GM12878 (cell line): ENCODE data around the gene UAP1L1. TPM values are rescaled to one million over a fixed set of nuclear protein-coding genes. Genes with fewer than 3 reads are reported as not detected.

Experiments used
- ATAC-seq: fragments of 200-7000 bp; cut with Tn5 transposase; 3 replicates; pipeline ENCODE4 v1.9.1; 2020; ENCODE audit warnings: mild to moderate bottlenecking, moderate library complexity
- BruUV-seq: library from RNA; stranded (reverse); fragments of 400-500 nt; replicated peaks from 2 replicates; lab custom pipeline; 2021; lab: Mats Ljungman, UMichigan
- CTCF ChIA-PET: fragments of 300-600 bp; sonication (Branson Sonifier 250); formaldehyde crosslinking; extraction: SDS; loops from one replicate; lab custom pipeline; 2021; ENCODE audit warnings: inconsistent platforms; lab: Yijun Ruan, JAX
- POLR2A ChIA-PET: fragments of 350-600 bp; formaldehyde crosslinking; extraction: SDS; loops from one replicate; lab custom pipeline; 2021; ENCODE audit warnings: inconsistent platforms; lab: Charles Lee
- RAD21 ChIA-PET: fragments of 300-600 bp; sonication (Branson Sonifier 250); formaldehyde crosslinking; loops from one replicate; lab custom pipeline; 2023; ENCODE audit warnings: antibody characterized with exemption; ENCODE audit not compliant: unreplicated experiment; lab: Charles Lee
- SMC1A ChIA-PET: fragments of 300-600 bp; sonication (Branson Sonifier 250); formaldehyde crosslinking; loops from one replicate; lab custom pipeline; 2023; ENCODE audit not compliant: unreplicated experiment, uncharacterized antibody; lab: Charles Lee
- DNase-seq: peaks from one replicate; pipeline ENCODE4 v3.0.0-alpha.2; 2011; ENCODE audit warnings: low read depth, low spot score
- FAIRE-seq: peaks from 3 replicates; lab custom pipeline; 2011; peaks lifted over from hg19 to GRCh38; lab: Jason Lieb, UNC
- H2AFZ ChIP-seq: 2 replicates; pipeline ENCODE4 v1.6.0; 2011; ENCODE audit warnings: low read depth, low read length, control low read depth; ENCODE audit not compliant: control insufficient read depth
- H3K27ac ChIP-seq: 2 replicates; pipeline ENCODE4 v1.5.1; 2011; ENCODE audit warnings: control low read depth; ENCODE audit not compliant: control insufficient read depth, insufficient read depth
- H3K27me3 ChIP-seq, 2 experiments: replicated peaks in 1 of 2; 2 replicates each; pipeline versions ENCODE4 v1.6.0 to v1.6.1; 2011; ENCODE audit warnings: low read length in 1 of 2; ENCODE audit not compliant: control insufficient read depth in 2 of 2, insufficient read depth in 2 of 2
- H3K36me3 ChIP-seq, 2 experiments: 2 replicates each; pipeline ENCODE4 v1.5.1; 2011; ENCODE audit warnings: low read length in 1 of 2; ENCODE audit not compliant: control insufficient read depth in 2 of 2, insufficient read depth in 2 of 2
- H3K4me1 ChIP-seq: 2 replicates; pipeline ENCODE4 v1.6.1; 2011; ENCODE audit warnings: mild to moderate bottlenecking, low read length, moderate library complexity, mixed read lengths; ENCODE audit not compliant: control insufficient read depth, insufficient read depth
- H3K4me2 ChIP-seq: 2 replicates; pipeline ENCODE4 v1.6.0; 2011; ENCODE audit warnings: control low read depth; ENCODE audit not compliant: control insufficient read depth, insufficient read depth
- H3K4me3 ChIP-seq: fragments of 200-600 bp; sonication (generic); 2 replicates; pipeline ENCODE4 v1.5.1; 2016
- H3K79me2 ChIP-seq: 2 replicates; pipeline ENCODE4 v1.6.0; 2011; ENCODE audit warnings: low read length; ENCODE audit not compliant: control insufficient read depth, insufficient read depth
- H3K9ac ChIP-seq: 2 replicates; pipeline ENCODE4 v1.8.0; 2011; ENCODE audit warnings: low read length, control low read depth, mixed read lengths; ENCODE audit not compliant: control insufficient read depth, insufficient read depth
- H3K9me3 ChIP-seq: replicated peaks from 3 replicates; pipeline ENCODE4 v1.5.1; 2011; ENCODE audit warnings: mild to moderate bottlenecking, low read length; ENCODE audit not compliant: control insufficient read depth, insufficient read depth
- H4K20me1 ChIP-seq: 2 replicates; pipeline ENCODE4 v1.6.0; 2011; ENCODE audit not compliant: control insufficient read depth, insufficient read depth
- ASH2L ChIP-seq: fragments of 300-600, 200-600 bp; sonication (generic); IDR thresholded peaks from 2 replicates; pipeline ENCODE4 v1.6.1; 2017; ENCODE audit warnings: low read depth, mild to moderate bottlenecking, borderline replicate concordance
- BACH1 ChIP-seq: fragments of 450-650 bp; IDR thresholded peaks from 2 replicates; pipeline ENCODE4 v1.6.1; 2017; ENCODE audit warnings: mild to moderate bottlenecking, borderline replicate concordance
- BCL11A ChIP-seq: IDR thresholded peaks from 2 replicates; pipeline ENCODE4 v1.6.1; 2011; ENCODE audit warnings: low read depth, low read length
- GATAD2B ChIP-seq: fragments of 450-650 bp; conservative IDR thresholded peaks from 2 replicates; pipeline ENCODE4 v1.6.1; 2017; ENCODE audit warnings: low read depth, mild to moderate bottlenecking, moderate library complexity
- MTA2 ChIP-seq: fragments of 450-650 bp; IDR thresholded peaks from 2 replicates; pipeline ENCODE4 v1.6.1; 2016; ENCODE audit warnings: low read depth, mild to moderate bottlenecking, moderate library complexity
- NBN ChIP-seq: fragments of 450-650 bp; IDR thresholded peaks from 2 replicates; pipeline ENCODE4 v1.6.1; 2016
- NR2F1 ChIP-seq: fragments of 450-650 bp; conservative IDR thresholded peaks from 2 replicates; pipeline ENCODE4 v1.6.1; 2017; ENCODE audit warnings: mild to moderate bottlenecking
- PAX8 ChIP-seq: fragments of 450-650 bp; IDR thresholded peaks from 2 replicates; pipeline ENCODE4 v1.6.1; 2017; ENCODE audit warnings: mild to moderate bottlenecking, moderate library complexity
- PBX3 ChIP-seq: IDR thresholded peaks from 2 replicates; pipeline ENCODE4 v1.6.1; 2011; ENCODE audit warnings: mild to moderate bottlenecking, low read depth, low read length, moderate library complexity; ENCODE audit not compliant: insufficient replicate concordance
- RBBP5 ChIP-seq: fragments of 200-600 bp; sonication (generic); conservative IDR thresholded peaks from 2 replicates; pipeline ENCODE4 v1.6.1; 2016
- RUNX3 ChIP-seq: IDR thresholded peaks from 2 replicates; pipeline ENCODE4 v1.6.1; 2012; ENCODE audit warnings: low read length, inconsistent platforms
- SMC3 ChIP-seq: IDR thresholded peaks from 2 replicates; pipeline ENCODE4 v1.6.1; 2011; ENCODE audit warnings: low read length, improper control_type of control experiment, borderline replicate concordance
- SP1 ChIP-seq: IDR thresholded peaks from one replicate; pipeline ENCODE4 v1.6.1; 2011; ENCODE audit warnings: low read depth, low read length
- SUZ12 ChIP-seq: fragments of 200-600 bp; sonication (generic); IDR thresholded peaks from one replicate; pipeline ENCODE4 v1.6.1; 2018; ENCODE audit warnings: antibody characterized with exemption, mild to moderate bottlenecking; ENCODE audit not compliant: unreplicated experiment
- TCF12 ChIP-seq: IDR thresholded peaks from 2 replicates; pipeline ENCODE4 v1.6.1; 2011; ENCODE audit warnings: low read depth, mild to moderate bottlenecking, low read length
- ZBTB4 ChIP-seq: fragments of 450-650 bp; formaldehyde crosslinking; IDR thresholded peaks from 2 replicates; pipeline ENCODE4 v1.4.0; 2022; ENCODE audit warnings: mild to moderate bottlenecking, moderate library complexity
- WGBS: methylation state at CpG from one replicate; pipeline ENCODE4 v1.1.6; 2016; ENCODE audit warnings: low lambda C conversion rate; ENCODE audit not compliant: insufficient replicate concordance, insufficient coverage; ENCODE audit errors: missing lambda C conversion rate; 5-methylcytosine and 5-hydroxymethylcytosine counted together
- in situ Hi-C: fragments of 300-500 bp; cut with MboI; formaldehyde crosslinking; loops from 9 replicates; pipeline ENCODE4 v1.14.3; 2018; ENCODE audit warnings: mixed read lengths
- intact Hi-C: fragments of 100-400 bp; cut with micrococcal nuclease; formaldehyde crosslinking; loops from one replicate; pipeline ENCODE4 v1.14.2; 2022; ENCODE audit not compliant: unreplicated experiment
- polyA plus RNA-seq, 11 experiments: library from polyadenylated mRNA; depleted of rRNA in 4 of 11; unstranded in 6 of 11; stranded (reverse) in 5 of 11; fragments of >200 nt; fragmentation: Nextera tagmentation in 4 of 11; fragmentation: Illumina TruSeq in 1 of 11; extraction: Ambion mirVana in 4 of 11; extraction: Trizol in 1 of 11; gene quantifications; 1 replicate in 1 of 11; 2 replicates in 10 of 11; pipeline versions ENCODE4 v1.2.1 to v1.2.3, GENCODE V29; 2011 to 2016; ENCODE audit warnings: inconsistent platforms in 2 of 11, missing spikeins in 2 of 11, low read depth in 1 of 11
- total RNA-seq, 4 experiments: library from RNA; depleted of rRNA in 3 of 4; stranded (reverse); fragments of >200 nt in 3 of 4; fragmentation: Illumina TruSeq in 1 of 4; extraction: Trizol in 1 of 4; gene quantifications; 2 replicates each; pipeline versions ENCODE4 v1.2.1 to v1.2.3, GENCODE V29; 2013 to 2021
- TF ChIP-seq, protein P1 (sequence below), 3 experiments: IDR thresholded peaks in 2 of 3; conservative IDR thresholded peaks in 1 of 3; 2 replicates each; pipeline ENCODE4 v1.5.1; 2011; ENCODE audit warnings: low read depth in 3 of 3, low read length in 3 of 3, mild to moderate bottlenecking in 3 of 3, control low read depth in 2 of 3, moderate library complexity in 2 of 3, inconsistent platforms in 1 of 3, mixed read lengths in 1 of 3; ENCODE audit not compliant: control insufficient read depth in 2 of 3, insufficient read depth in 1 of 3; ENCODE audit errors: extremely low read depth in 1 of 3

UAP1L1 gene
- total and polyA plus RNA-seq, 10 of the 15 experiments (the other 5 are each of a cell fraction or from before 2014, with no cell fraction given) = 0.29 to 15.7 (median 5.8) TPM

DNA sequence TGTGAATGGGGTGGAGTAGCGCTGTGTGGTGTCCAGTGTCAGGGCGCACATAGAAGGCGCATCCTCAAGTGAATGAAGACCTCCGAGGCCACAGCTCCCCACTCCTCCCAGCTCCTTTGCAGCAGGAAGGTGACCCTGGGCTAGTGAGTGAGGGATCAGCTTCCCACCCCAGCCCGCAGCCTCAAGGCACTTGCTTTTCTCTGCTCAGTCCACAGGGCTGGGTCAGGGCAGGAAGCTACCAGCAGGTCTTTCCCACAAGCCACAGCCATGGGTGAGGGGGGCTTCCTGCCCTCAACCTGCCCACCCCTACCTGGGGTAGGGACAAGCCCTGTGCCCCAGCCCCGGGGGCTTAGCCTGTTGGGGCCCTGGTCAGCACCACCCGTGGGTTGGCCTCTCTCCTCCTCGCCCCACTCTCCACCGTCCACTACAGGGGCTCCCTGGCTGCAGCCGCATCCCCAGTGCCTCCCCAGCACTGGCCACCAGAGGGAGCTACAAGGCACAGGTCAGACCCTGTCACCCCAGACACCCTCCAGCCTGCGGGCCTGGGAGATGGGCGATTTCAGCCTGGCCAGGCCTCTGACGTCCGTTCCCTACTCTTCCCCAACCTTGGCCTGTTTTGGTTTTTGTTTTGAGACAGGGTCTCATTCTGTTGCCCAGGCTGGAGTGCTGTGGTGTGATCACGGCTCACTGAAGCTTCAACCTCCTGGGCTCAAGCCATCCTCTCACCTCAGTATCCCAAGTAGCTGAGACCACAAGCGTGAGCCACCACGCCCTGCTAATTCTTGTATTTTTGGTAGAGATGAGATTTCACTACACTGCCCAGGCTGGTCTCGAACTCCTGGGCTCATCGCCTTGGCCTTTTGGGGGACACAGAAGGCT is 48.0 kb upstream of the UAP1L1 start:
- H3K79me2 ChIP-seq = no peaks in the 10 kb centered on the region
- intact Hi-C loops = no loop called here
- RAD21 ChIA-PET = interaction anchor here (0.8 to 2.1 kb wide), 10 partner anchors 18 to 263 kb away, joined by 3 to 23 read pairs (median 4); partner anchors contain the start of genes AJM1 and TRAF2
- H2AFZ ChIP-seq = no peak overlapping the region
- H3K4me2 ChIP-seq = peak overlapping the region; percentile 77
- FAIRE-seq (peak; percentile 91), ATAC-seq (peak; percentile 86), DNase-seq (no peak)
- POLR2A ChIA-PET = interaction anchor here (0.5 to 1.0 kb wide), 4 partner anchors 37 to 302 kb away, joined by 3 to 5 read pairs (median 4); partner anchors contain the start of genes PAXX and TRAF2
- WGBS = under 1% methylated on average over 19 of the region's 19 CpGs
- SMC1A ChIA-PET = interaction anchor here (0.8 to 2.1 kb wide), 5 partner anchors 39 to 81 kb away, joined by 3 to 14 read pairs (median 4); no protein-coding TSS in a partner anchor
- no peak overlapping the region for H3K4me3 ChIP-seq
- H3K27ac ChIP-seq = no peak overlapping the region
- peaks cover 41% of the 10 kb centered on the region for H3K4me1 ChIP-seq
- no TSS peak for BruUV-seq
- peaks cover 0 to 2% of the 10 kb centered on the region in 2 experiments; a peak in 2 of 4 replicates for H3K27me3 ChIP-seq
- no peaks in the 10 kb centered on the region for H4K20me1 ChIP-seq
- no peaks in the 10 kb centered on the region for H3K36me3 ChIP-seq
- CTCF ChIA-PET = interaction anchor here (0.6 to 4.7 kb wide), 52 partner anchors 10 to 302 kb away, joined by 3 to 65 read pairs (median 5); partner anchors contain the start of genes AJM1, C8G, CLIC3 and MAN1B1
- in situ Hi-C loops = no loop called here
- H3K9me3 ChIP-seq = no peaks in the 10 kb centered on the region
- H3K9ac ChIP-seq = no peak overlapping the region
- TF ChIP-seq, protein P1, sequence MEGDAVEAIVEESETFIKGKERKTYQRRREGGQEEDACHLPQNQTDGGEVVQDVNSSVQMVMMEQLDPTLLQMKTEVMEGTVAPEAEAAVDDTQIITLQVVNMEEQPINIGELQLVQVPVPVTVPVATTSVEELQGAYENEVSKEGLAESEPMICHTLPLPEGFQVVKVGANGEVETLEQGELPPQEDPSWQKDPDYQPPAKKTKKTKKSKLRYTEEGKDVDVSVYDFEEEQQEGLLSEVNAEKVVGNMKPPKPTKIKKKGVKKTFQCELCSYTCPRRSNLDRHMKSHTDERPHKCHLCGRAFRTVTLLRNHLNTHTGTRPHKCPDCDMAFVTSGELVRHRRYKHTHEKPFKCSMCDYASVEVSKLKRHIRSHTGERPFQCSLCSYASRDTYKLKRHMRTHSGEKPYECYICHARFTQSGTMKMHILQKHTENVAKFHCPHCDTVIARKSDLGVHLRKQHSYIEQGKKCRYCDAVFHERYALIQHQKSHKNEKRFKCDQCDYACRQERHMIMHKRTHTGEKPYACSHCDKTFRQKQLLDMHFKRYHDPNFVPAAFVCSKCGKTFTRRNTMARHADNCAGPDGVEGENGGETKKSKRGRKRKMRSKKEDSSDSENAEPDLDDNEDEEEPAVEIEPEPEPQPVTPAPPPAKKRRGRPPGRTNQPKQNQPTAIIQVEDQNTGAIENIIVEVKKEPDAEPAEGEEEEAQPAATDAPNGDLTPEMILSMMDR (IDR thresholded peaks at IDR 0.05 in 2 of 3, conservative IDR thresholded peaks at IDR 0.05 in 1 of 3; ENCODE audit: control insufficient read depth in 2 of 3, extremely low read depth in 1 of 3, insufficient read depth in 1 of 3, low read depth in 3 of 3, low read length in 3 of 3) = peak; percentile 84 to 97 (median 93)
- no peak for TF ChIP-seq ASH2L
- 0 out of 2 replicates have a peak, but pooled peaks have one; percentile 10 for TF ChIP-seq RUNX3
- TF ChIP-seq RBBP5 = no peak
- peak; percentile 35; the same call in 1 of the 2 replicates for TF ChIP-seq GATAD2B
- peak; percentile 29 for TF ChIP-seq PBX3
- TF ChIP-seq MTA2 = 0 out of 2 replicates have a peak, but pooled peaks have one; percentile 26
- TF ChIP-seq PAX8 = no peak
- TF ChIP-seq BACH1 = 0 out of 2 replicates have a peak, but pooled peaks have one; percentile 37
- TF ChIP-seq ZBTB4 (CRISPR knock-in tag) = no peak
- peak; percentile 45; the same call in 1 of the 2 replicates for TF ChIP-seq SMC3
- TF ChIP-seq BCL11A = no peak
- 0 out of 2 replicates have a peak, but pooled peaks have one; percentile 18 for TF ChIP-seq TCF12
- TF ChIP-seq SP1 = peak; percentile 10
- TF ChIP-seq NR2F1 = peak; percentile 94
- TF ChIP-seq NBN = 0 out of 2 replicates have a peak, but pooled peaks have one; percentile 14
- no peak for TF ChIP-seq SUZ12
